HG03460 (cell line): ENCODE data around the gene PHF11.
"Not testable (repeated sequence)": the region's sequence is repeated elsewhere in the genome, so short reads cannot be mapped to it uniquely, and the experiment has no call there.

ENCODE experiments used
- ATAC-seq: cut with Tn5 transposase; IDR thresholded peaks from one replicate; pipeline ENCODE4 v1.9.1; 2021; ENCODE audit not compliant: unreplicated experiment

The PHF11 gene

DNA sequence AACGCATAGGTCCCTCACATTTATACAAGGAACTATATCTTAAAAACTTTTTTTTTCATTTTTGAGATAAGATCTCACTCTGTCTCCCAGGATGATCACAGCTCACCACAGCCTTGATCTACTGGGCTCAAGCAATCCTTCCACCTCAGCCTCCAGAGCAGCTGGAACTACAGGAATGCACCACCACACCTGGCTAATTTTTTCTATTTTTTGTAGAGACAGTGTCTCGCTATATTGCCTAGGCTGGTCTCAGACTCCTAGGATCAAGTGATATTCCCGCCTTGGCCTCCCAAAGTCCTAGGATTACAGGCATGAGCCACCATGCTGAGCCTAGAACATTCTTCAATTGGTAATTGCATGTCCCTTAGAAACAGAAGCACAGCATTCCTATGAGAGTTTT, 47.9 kb downstream of the PHF11 start:
- no peak for ATAC-seq

DNA sequence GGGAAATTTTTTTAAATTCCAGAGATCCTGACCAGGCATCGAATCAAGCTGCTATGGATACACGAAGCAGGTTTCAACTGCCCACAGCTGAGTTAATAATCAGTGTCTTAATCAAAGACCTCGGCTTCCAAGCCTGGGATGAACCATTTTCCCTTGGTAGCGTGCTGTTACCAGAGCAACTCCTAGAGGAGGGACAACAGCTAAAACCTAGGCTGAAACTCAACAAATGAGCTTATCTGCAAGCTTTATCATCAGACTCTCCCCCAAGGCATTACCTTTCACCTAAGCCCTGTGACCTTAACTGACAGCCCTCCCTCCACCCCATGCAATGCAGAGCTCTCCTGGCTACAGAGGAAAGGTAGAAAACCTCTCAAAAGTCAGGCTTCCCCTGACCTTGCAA, 49.9 kb downstream of the PHF11 start:
- ATAC-seq: no peak

DNA sequence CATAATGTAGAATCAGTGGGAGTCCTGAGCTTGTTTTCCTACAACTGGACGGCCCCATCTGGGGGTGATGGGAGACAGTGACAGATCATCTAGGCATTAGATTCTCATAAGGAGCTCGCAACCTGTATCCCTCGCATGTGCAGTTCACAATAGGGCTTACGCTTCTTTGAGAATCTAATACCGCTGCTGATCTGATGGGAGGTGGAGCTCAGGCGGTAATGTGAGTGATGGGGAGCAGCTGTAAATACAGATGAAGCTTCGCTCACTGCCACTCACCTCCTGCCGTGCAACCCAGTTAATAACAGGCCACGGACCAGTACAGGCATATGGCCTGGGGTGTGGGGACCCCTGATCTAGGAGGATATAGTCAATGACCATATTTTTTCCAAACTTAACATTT, 50.8 kb downstream of the PHF11 start:
- ATAC-seq: no peak

DNA sequence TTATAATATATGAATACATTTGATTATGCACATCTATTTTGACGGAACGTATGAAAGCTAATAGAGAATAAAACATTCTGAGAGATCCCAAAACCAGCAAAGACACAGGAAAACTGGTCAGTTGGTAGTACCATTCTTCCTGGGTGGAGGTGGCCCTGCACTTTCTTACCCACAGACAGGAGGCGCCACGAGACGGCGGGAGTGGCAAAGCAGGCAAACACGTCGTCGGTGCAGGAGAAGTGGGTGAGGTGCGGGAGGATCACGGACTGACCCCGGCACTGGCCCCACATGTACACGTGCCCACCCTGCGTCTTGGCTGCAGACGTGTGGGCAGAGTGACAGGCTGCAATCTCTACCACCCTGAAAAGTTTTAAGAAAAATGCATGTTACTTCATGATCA, 53.5 kb downstream of the PHF11 start:
- ATAC-seq: no peak

DNA sequence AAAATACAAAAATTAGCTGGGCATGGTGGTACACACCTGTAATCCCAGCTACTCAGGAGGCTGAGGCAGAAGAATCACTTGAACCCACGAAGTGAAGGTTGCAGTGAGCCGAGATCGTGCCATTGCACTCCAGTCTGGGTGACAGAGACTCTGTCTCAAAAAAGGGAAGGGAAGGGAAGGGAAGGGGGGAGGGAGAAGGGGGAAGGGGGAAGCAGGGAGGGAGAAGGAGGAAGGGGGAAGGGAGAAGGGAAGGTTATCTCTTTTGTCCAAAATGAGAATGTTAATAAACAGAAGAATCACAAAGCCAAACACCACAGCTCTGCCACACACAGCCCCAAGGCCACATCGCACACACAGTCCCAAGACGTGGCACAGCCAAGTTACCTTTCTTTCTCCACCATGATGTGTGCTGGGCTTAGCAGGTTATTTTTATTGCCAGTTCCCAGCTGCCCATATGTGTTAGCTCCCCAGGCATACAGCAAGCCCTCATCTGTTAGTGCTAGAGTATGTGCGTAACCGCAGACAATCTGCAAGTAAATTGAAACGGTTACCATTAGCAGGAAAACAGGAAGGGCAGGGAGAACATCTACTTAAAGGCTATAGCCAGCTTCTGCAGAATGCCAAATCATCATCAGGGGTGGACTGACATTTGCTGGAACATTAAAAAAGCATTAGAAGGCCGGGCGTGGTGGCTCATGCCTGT, 55.3 kb downstream of the PHF11 start:
- ATAC-seq: no peak

DNA sequence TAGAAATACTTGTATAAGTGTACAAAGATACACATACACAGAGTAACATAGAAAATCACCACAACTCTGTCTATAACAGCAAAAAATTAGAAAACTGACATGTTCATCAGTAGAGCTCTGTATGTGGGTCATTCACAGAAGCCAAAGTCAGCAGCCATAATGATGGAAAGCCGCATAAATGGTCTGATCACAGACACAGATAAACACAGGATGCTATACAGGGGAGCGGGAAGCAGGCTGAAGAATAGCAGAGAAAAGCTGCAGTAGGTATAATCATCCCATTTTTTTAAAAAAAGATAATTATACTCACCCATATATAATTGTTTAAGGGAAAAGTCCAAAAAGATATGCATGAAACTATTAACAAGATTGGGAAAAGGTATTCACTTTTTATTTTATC, 58.1 kb downstream of the PHF11 start:
- ATAC-seq: no peak

DNA sequence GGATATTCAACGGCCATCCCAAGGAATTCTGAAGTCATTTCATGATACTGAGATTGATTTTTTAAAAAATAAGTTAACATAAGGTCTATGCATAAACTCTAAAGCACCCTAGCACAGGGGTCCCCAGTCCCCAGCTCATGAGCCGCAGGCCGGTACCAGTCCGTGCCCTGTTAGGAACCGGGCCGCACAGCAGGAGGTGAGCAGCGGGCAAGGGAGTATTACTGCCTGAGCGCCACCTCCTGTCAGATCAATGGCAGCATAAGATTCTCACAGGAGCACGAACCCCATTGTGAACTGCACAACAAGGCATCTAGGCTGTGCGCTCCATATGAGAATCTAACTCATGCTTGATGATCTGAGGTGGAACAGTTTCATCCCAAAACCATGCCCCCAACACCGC, 58.6 kb downstream of the PHF11 start:
- ATAC-seq: no peak

DNA sequence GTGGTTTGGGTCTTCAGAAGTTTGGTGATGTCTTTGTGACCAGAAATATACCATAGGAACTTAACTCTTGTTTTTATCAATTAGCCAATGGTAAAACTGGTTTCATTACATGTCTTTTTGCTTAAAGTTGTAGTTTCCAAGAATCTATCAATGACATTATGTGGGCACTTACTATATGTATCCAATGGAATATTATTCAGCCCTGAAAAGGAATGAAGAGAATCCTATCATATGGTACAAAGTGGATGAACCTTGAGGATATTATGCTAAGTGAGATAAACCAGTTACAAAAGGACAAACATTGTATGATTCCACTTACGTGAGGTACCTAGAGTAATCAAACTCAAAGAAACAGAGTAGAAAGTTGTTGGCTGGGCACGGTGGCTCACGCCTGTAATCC, 63.3 kb downstream of the PHF11 start:
- no peak for ATAC-seq

DNA sequence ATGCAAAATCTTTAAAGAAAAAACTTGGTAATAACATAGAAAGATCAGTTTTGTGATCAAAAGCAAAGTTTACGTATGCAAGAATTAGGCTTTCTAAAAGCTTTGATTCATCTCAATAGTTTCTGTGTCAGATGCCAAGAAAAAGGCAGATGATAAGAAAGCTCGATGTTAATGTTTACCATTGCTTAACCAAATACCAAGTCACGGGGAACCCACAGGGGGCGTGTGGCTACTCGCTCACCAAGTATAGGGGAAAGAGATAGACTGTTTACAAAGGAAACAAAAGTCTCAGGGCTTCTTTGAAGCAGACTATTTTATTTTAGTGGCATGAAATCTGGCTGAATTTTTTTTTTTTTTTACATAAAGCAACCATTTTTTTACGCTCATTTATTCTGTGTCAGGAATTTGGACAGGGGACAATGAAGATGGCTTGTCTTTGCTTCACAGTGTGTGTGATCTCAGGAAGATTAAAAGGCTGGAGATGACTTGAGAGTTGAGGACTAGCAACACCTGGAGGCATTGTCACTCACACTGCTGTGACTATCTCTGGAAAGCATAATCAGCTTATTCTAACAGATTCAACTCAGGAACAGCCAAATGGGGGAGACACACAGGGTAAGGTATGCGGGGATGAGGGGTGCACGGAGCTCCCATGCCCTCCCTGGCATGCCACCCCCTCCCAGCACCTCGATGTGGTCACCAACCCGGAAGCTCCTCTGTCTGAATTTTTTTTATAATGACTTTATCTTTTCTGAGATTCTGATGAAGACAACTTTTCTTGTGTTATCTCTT, 64.7 kb downstream of the PHF11 start:
- ATAC-seq: peak; percentile 90

DNA sequence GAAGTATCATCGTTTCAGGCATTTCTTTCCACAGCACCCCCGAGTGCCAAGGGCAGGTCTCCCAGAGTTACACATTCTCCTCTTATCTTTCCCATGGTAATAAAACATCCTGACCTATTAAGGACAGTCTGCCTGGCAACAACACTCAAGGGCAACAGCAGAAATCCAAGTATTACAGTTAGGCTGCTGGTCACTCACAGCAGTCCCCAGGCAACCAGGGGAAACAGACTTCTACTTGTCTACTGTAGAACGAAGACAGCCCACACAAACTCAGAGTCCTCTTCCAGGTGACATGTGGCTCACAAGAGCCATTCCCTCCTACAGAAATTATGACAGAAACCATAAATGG, 65.3 kb downstream of the PHF11 start:
- ATAC-seq: no peak

DNA sequence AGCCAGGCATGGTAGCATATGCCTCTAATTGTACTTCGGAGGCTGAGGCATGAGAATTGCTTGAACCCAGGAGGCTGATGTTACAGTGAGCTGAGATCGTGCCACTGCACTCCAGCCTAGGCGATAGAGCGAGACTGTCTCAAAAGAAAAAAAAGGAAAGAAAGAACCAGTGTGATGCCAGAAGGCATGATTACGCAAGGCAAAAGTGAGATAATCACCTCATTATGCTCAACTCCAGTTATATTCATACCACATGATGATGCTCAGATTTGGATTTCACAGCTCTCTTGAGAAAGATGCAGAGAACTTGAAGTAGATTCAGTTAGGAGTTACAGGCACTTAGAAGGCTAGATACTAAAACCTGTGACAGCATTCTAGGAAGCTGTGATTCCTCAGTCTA, 67.8 kb downstream of the PHF11 start:
- no peak for ATAC-seq

DNA sequence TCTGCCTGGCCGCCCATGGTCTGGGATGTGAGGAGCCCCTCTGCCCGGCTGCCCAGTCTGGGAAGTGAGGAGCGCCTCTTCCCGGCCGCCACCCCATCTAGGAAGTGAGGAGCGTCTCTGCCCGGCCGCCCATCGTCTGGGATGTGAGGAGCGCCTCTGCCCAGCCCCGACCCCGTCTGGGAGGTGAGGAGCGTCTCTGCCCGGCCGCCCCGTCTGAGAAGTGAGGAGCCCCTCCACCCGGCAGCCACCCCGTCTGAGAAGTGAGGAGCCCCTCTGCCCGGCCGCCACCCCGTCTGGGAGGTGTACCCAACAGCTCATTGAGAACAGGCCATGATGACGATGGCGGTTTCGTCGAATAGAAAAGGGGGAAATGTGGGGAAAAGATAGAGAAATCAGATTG, 69.7 kb downstream of the PHF11 start:
- not testable (repeated sequence) for ATAC-seq

DNA sequence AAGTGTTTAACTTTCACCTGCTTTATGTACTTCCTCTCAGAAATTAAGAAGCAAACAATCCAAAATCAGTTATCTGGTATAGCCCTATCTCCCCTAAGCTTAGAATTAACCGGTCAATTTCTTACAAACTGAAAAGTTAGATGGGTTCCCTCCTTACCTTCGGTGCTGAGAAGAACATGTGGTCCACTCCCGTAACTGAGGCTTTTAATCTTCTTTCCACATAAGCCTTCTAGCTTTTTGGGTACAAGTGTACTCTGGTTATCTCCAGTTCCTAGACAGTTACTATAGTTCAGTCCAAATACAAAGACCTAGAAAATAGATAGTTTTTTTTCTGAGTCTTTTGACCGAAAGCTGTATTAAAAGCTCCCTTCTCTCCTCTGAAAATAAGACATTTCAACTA, 70.7 kb downstream of the PHF11 start:
- no peak for ATAC-seq

DNA sequence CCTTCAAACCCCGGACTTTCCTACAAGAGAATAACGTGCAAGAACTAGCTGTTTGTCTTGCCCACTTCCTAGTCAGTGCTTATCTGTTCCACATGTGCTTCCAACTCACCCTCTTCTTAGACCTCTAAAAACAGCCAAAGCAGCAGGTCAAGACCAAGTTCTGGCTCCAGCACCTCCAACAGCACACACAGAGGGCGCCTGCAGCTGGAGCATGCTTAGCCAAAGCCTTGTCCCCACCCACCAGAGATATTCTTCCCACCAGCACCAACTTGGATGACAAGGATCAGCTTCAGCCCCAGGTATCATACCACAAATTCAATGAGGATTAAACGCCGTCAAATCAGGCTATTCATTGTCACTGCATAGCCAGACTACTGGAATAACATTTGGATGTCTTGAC, 71.7 kb downstream of the PHF11 start:
- no peak for ATAC-seq

DNA sequence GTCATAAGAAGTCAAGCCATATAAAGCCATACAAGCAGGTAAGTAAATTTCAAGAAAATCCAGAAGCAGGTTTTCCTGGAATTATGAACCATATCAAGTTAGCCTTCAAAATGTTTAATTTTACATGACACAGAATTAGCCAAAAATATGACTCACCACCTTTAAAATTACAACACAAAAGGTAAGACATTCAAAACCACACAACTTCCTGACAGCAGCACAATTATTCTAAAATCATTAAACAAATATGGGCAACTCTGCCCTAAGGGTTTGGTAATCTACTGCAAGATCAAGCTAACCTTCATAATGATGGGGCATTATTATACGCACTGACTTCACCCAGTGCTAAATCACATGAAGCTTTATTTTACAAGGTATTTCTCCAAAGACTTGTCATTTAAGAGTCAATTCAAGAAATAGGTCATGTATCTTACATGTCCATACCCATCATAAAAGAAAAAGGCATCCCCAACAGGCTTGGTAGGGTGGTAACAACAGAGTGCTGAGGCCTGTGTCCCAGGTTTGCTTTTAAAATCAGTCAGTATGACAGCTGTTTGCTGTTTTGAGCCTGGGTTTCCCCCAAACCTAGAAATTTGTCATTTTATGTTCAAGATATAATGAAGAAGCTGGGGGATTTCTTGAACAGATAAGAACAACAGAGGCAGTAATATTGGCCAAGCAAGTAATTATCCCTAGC, 74.4 kb downstream of the PHF11 start:
- ATAC-seq: no peak

DNA sequence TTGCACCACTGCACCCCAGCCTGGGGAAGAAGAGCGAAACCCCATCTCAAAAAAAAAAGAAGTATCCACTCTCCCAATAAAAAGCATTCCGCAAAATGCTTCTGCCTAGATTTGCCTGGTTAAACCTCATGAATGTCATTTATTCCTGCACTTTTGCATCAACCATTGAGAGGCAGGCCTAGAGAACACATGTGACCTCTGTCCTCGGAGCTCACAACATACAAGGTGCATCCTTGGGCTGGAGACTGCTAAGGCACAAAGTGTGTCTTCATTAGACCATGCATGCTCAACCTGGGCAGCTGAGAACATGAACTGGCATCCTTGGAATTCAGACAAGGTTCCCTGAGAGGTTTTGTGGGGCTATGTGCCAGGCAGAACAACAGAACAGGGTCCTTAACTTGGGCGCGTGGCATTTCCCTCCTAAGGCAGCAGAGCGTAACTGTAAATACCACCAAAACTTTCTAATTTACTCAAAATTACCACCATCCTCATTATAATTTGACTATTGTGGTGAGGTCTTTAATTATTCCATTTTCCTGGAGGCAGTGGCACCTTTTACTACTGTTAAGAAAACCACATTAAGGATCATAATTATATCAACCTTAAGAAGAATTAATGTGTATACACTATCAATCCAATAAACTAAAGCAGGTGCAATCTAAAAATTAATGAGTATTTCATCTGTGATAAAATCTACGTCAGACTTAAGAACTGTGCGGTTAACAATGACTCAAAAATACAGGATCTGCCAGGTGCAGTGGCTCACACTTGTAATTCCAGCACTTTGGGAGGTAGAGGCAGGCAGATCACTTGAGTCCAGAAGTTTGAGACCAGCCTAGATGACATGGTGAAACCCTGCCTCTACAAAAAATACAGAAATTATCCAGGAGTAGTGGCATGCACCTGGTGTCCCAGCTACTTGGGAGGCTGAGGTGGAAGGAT, 75.8 kb downstream of the PHF11 start:
- ATAC-seq: peak; percentile 55
